Right atrium auricular region (tissue), 2 donors: Measurements from ENCODE around the gene SLC35F6. TPM values are rescaled to one million over a fixed set of nuclear protein-coding genes. Genes with fewer than 3 reads are reported as not detected.
"Not testable (repeated sequence)": the region's sequence is repeated elsewhere in the genome, so short reads cannot be mapped to it uniquely, and the experiment has no call there.

ENCODE experiments used
- DNase-seq: peaks from one replicate; pipeline ENCODE4 v3.0.0-alpha.2; 2019; ENCODE audit warnings: low spot score
- H3K27ac ChIP-seq, 2 donors: fragments of 200-600 bp; sonication (generic); 1 replicate in 1 of 2; 2 replicates in 1 of 2; pipeline ENCODE4 v1.5.1; 2016 to 2019
- H3K27me3 ChIP-seq, 2 donors: fragments of 200-600 bp; sonication (generic); one replicate each; pipeline versions ENCODE4 v1.5.1 to v1.6.0; 2017 to 2019
- H3K36me3 ChIP-seq: fragments of 200-600 bp; sonication (generic); one replicate; pipeline ENCODE4 v1.5.1; 2016
- H3K4me1 ChIP-seq, 2 donors: fragments of 200-600 bp; sonication (generic); one replicate each; pipeline versions ENCODE4 v1.5.1 to v1.6.0; 2017 to 2019
- H3K4me3 ChIP-seq, 2 donors: fragments of 200-600 bp; sonication (generic); 1 replicate in 1 of 2; 2 replicates in 1 of 2; pipeline ENCODE4 v1.5.1; 2017 to 2019; ENCODE audit warnings: mild to moderate bottlenecking in 1 of 2, moderate library complexity in 1 of 2
- H3K9me3 ChIP-seq, 2 donors: fragments of 200-600 bp; sonication (generic); one replicate each; pipeline ENCODE4 v1.5.1; 2019
- total RNA-seq, 2 donors: library from RNA; depleted of rRNA; stranded (reverse); fragments of >200 nt; gene quantifications; one replicate each; pipeline ENCODE4 v1.1.0, GENCODE V29; 2016
- TF ChIP-seq, protein P1 (sequence below), 2 donors: fragments of 200-600 bp; sonication (generic); IDR thresholded peaks; one replicate each; pipeline ENCODE4 v1.5.1; 2019; ENCODE audit warnings: antibody characterized with exemption in 2 of 2

SLC35F6 gene
- total RNA-seq, 2 donors from 2014 or later, result 34.2 to 55.7 TPM

- Histone ChIP-seq H3K4me3 (peak within 1 kb of the TSS; percentile 55 to 74), H3K9me3 (no peaks in the 10 kb centered on the region), H3K27me3 (no peaks in the 10 kb centered on the region), H3K4me1 (peaks cover 0 to 13% of the 10 kb centered on the region in 2 donors), H3K27ac (peak within 1 kb of the TSS in 1 of 2 donors; percentile 61), H3K36me3 (peaks cover 8% of the 10 kb centered on the region)
- DNase-seq, result peak; percentile 98
- TF ChIP-seq, protein P1, sequence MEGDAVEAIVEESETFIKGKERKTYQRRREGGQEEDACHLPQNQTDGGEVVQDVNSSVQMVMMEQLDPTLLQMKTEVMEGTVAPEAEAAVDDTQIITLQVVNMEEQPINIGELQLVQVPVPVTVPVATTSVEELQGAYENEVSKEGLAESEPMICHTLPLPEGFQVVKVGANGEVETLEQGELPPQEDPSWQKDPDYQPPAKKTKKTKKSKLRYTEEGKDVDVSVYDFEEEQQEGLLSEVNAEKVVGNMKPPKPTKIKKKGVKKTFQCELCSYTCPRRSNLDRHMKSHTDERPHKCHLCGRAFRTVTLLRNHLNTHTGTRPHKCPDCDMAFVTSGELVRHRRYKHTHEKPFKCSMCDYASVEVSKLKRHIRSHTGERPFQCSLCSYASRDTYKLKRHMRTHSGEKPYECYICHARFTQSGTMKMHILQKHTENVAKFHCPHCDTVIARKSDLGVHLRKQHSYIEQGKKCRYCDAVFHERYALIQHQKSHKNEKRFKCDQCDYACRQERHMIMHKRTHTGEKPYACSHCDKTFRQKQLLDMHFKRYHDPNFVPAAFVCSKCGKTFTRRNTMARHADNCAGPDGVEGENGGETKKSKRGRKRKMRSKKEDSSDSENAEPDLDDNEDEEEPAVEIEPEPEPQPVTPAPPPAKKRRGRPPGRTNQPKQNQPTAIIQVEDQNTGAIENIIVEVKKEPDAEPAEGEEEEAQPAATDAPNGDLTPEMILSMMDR (IDR thresholded peaks at IDR 0.05), result peak; percentile 26 to 40
Observed at GRCh38 chr2:26785431-26786206, 21.5 kb downstream of the SLC35F6 start, which contains the start of gene CENPA. CENPA (plus strand) TSS chr2:26786056; CDS start chr2:26786197, 141 bp downstream.

- H3K27ac ChIP-seq, result peak overlapping the region in 1 of 2 donors; percentile 6
- DNase-seq, result no peak
Observed at GRCh38 chr2:26786207-26787028, 22.3 kb downstream of the SLC35F6 start.

GRCh38 chr2:26792720-26793119 lies 28.6 kb downstream of the SLC35F6 start:
- TF ChIP-seq, protein P1 (IDR thresholded peaks at IDR 0.05), result no peak
- H3K27ac ChIP-seq, result no peak overlapping the region
- H3K4me1 ChIP-seq, result no peaks in the 10 kb centered on the region
- H3K4me3 ChIP-seq, result no peak overlapping the region
- peaks cover 0 to 6% of the 10 kb centered on the region in 2 donors for H3K9me3 ChIP-seq
- H3K36me3 ChIP-seq, result no peaks in the 10 kb centered on the region
- H3K27me3 ChIP-seq, result no peaks in the 10 kb centered on the region
- DNase-seq, result no peak

More at GRCh38 chr2:26786207-26787028, 22.3 kb downstream of the SLC35F6 start:
- Histone ChIP-seq H3K27me3 (no peaks in the 10 kb centered on the region), H3K4me3 (peak overlapping the region; percentile 55 to 74), H3K4me1 (peaks cover 0 to 13% of the 10 kb centered on the region in 2 donors), H3K36me3 (peaks cover under 1% of the 10 kb centered on the region), H3K9me3 (peaks cover 0 to 6% of the 10 kb centered on the region in 2 donors)
- TF ChIP-seq, protein P1 (IDR thresholded peaks at IDR 0.05), result no peak

DNA sequence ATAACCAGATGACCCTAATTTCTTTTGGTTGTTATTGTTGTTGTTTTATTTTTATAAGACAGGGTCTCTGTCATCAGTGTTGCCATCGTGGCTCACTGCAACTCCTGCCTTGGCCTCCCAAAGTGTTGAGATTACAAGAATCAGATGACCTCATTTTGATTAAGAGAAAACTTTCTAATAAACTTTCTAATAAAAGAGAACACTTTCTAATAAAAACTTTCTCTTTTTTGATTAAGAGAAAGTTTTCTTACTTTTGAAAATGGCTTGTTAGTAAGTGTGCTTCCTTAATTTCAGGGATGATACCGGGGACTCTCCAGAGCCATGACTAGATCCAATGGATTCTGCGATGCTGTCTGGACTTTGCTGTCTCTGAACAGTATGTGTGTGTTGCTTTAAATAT lies 29.4 kb downstream of the SLC35F6 start:
- peaks cover 0 to 6% of the 10 kb centered on the region in 2 donors for H3K9me3 ChIP-seq
- no peaks in the 10 kb centered on the region for H3K36me3 ChIP-seq
- no peaks in the 10 kb centered on the region for H3K27me3 ChIP-seq
- no peaks in the 10 kb centered on the region for H3K4me1 ChIP-seq
- DNase-seq, result no peak
- H3K27ac ChIP-seq, result no peak overlapping the region
- H3K4me3 ChIP-seq, result no peak overlapping the region
- TF ChIP-seq, protein P1 (IDR thresholded peaks at IDR 0.05), result no peak

GRCh38 chr2:26795135-26795534 lies 31.1 kb downstream of the SLC35F6 start:
- DNase-seq, H3K36me3 ChIP-seq, H3K27me3 ChIP-seq, H3K4me1 ChIP-seq, H3K9me3 ChIP-seq, H3K27ac ChIP-seq, H3K4me3 ChIP-seq: not testable (repeated sequence)

DNA sequence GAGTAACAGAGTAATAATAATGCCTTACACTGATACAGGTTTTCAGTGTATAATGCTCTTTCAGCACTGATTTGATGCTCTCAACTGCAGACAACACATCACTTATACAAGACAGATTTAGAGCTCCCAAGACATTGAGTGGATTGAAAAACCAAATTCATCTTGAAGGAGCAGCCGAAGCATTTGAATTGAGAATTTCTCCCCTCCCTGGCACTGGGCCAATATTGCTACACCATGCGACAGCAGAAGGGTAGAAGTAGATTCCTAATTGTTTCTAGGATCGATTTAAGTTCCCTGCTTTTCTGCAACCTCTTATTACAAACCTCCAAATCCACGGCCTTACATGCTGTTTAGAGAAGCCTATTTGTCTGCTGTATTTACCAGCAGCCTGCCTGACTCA lies 37.2 kb downstream of the SLC35F6 start:
- H3K9me3 ChIP-seq, result no peaks in the 10 kb centered on the region
- no peaks in the 10 kb centered on the region for H3K36me3 ChIP-seq
- no peaks in the 10 kb centered on the region for H3K4me1 ChIP-seq
- H3K4me3 ChIP-seq, result no peak overlapping the region
- no peak for DNase-seq
- no peak overlapping the region for H3K27ac ChIP-seq
- TF ChIP-seq, protein P1 (IDR thresholded peaks at IDR 0.05), result no peak
- H3K27me3 ChIP-seq, result no peaks in the 10 kb centered on the region
